Hepatocyte (in vitro differentiated cells): ENCODE measurements around the gene TTC1. TPM values are rescaled to one million over a fixed set of nuclear protein-coding genes. Genes with fewer than 3 reads are reported as not detected.

Experiments
- DNase-seq: peaks from one replicate; pipeline ENCODE4 v3.0.0-alpha.2; 2016; ENCODE audit warnings: low spot score
- H2AFZ ChIP-seq: fragments of 200-600 bp; sonication (generic); 2 replicates; pipeline ENCODE4 v1.6.0; 2016; ENCODE audit warnings: antibody characterized with exemption, mild to moderate bottlenecking
- H3K27ac ChIP-seq: fragments of 200-600 bp; sonication (generic); 2 replicates; pipeline ENCODE4 v1.5.1; 2016; ENCODE audit warnings: mild to moderate bottlenecking
- H3K27me3 ChIP-seq: fragments of 200-600 bp; sonication (generic); 2 replicates; pipeline ENCODE4 v1.6.1; 2016
- H3K36me3 ChIP-seq: fragments of 200-600 bp; sonication (generic); replicated peaks from 2 replicates; pipeline ENCODE4 v1.5.1; 2016; ENCODE audit warnings: low read depth; ENCODE audit not compliant: insufficient read depth
- H3K4me1 ChIP-seq: fragments of 200-600 bp; sonication (generic); 2 replicates; pipeline ENCODE4 v1.5.1; 2016; ENCODE audit warnings: mild to moderate bottlenecking, moderate library complexity; ENCODE audit not compliant: insufficient read depth
- H3K4me2 ChIP-seq: fragments of 200-600 bp; sonication (generic); 2 replicates; pipeline ENCODE4 v1.6.0; 2016
- H3K4me3 ChIP-seq: fragments of 200-600 bp; sonication (generic); 2 replicates; pipeline ENCODE4 v1.5.1; 2016; ENCODE audit warnings: mild to moderate bottlenecking
- H3K79me2 ChIP-seq: fragments of 200-600 bp; sonication (generic); 2 replicates; pipeline ENCODE4 v1.6.0; 2017; ENCODE audit warnings: mild to moderate bottlenecking
- H3K9me2 ChIP-seq: fragments of 200-600 bp; sonication (generic); replicated peaks from 2 replicates; pipeline ENCODE4 v1.6.0; 2017; ENCODE audit warnings: mild to moderate bottlenecking; ENCODE audit not compliant: insufficient read depth
- H3K9me3 ChIP-seq: fragments of 200-600 bp; sonication (generic); 2 replicates; pipeline ENCODE4 v1.5.1; 2016; ENCODE audit warnings: low read depth, mild to moderate bottlenecking
- H4K20me1 ChIP-seq: fragments of 200-600 bp; sonication (generic); 2 replicates; pipeline ENCODE4 v1.6.0; 2016; ENCODE audit warnings: mild to moderate bottlenecking; ENCODE audit not compliant: insufficient read depth, poor library complexity, severe bottlenecking
- CTCF ChIP-seq: fragments of 200-600 bp; sonication (generic); IDR thresholded peaks from 2 replicates; pipeline ENCODE4 v1.5.1; 2016; ENCODE audit warnings: antibody characterized with exemption, mild to moderate bottlenecking; ENCODE audit not compliant: poor library complexity
- EZH2 ChIP-seq: fragments of 200-600 bp; sonication (generic); IDR thresholded peaks from 2 replicates; pipeline ENCODE4 v1.6.1; 2016; ENCODE audit warnings: antibody characterized with exemption, mild to moderate bottlenecking, borderline replicate concordance
- EZH2phosphoT487 ChIP-seq: fragments of 200-600 bp; sonication (generic); IDR thresholded peaks from one replicate; pipeline ENCODE4 v1.6.1; 2018; ENCODE audit warnings: antibody characterized with exemption, mild to moderate bottlenecking, low read depth, moderate library complexity; ENCODE audit not compliant: unreplicated experiment, severe bottlenecking
- WGBS: methylation state at CpG from one replicate; pipeline ENCODE4 v1.1.6; 2016; ENCODE audit warnings: low lambda C conversion rate; ENCODE audit errors: missing lambda C conversion rate; 5-methylcytosine and 5-hydroxymethylcytosine counted together
- polyA plus RNA-seq: library from polyadenylated mRNA; unstranded; fragments of >200 nt; fragmentation: Nextera tagmentation; extraction: Ambion mirVana; gene quantifications from 2 replicates; pipeline ENCODE4 v1.2.1, GENCODE V29; 2016
- total RNA-seq: library from RNA; depleted of rRNA; stranded (reverse); fragments of >200 nt; gene quantifications from 2 replicates; pipeline ENCODE4 v1.2.3, GENCODE V29; 2014

TTC1 gene
- total RNA-seq (41.8 and 46.9 TPM in 2 replicates), polyA plus RNA-seq (50.2 and 57.3 TPM in 2 replicates)

- H3K9me3 ChIP-seq = no peaks in the 10 kb centered on the region
- peak within 1 kb of the TSS; percentile 97 for H3K4me2 ChIP-seq
- H3K27ac ChIP-seq = peak within 1 kb of the TSS; percentile 91
- TF ChIP-seq EZH2phosphoT487 = no peak
- TF ChIP-seq EZH2 = no peak
- TF ChIP-seq CTCF = no peak
- no peaks in the 10 kb centered on the region for H3K9me2 ChIP-seq
- peak within 1 kb of the TSS; percentile 62 for H3K4me3 ChIP-seq
- H3K27me3 ChIP-seq = no peaks in the 10 kb centered on the region
- peak; percentile 98 for DNase-seq
- peak within 1 kb of the TSS; percentile 79 for H2AFZ ChIP-seq
- H3K4me1 ChIP-seq = peaks cover 19% of the 10 kb centered on the region
- H4K20me1 ChIP-seq = no peaks in the 10 kb centered on the region
- under 1% methylated on average over 31 of the region's 31 CpGs for WGBS
- H3K36me3 ChIP-seq = no peaks in the 10 kb centered on the region
- peaks cover 49% of the 10 kb centered on the region for H3K79me2 ChIP-seq
Observed at GRCh38 chr5:160008877-160009590, at the start of gene TTC1. Gene TTC1 (plus strand): TSS chr5:160009139. CDS start chr5:160010529, 1,390 bp downstream.

GRCh38 chr5:159961176-159962160, 47.5 kb upstream of the TTC1 start:
- Histone ChIP-seq H3K9me2 (no peaks in the 10 kb centered on the region), H4K20me1 (no peaks in the 10 kb centered on the region), H3K4me2 (no peak overlapping the region), H3K27me3 (no peaks in the 10 kb centered on the region), H3K27ac (no peak overlapping the region), H3K4me3 (no peak overlapping the region), H2AFZ (no peak overlapping the region), H3K79me2 (no peaks in the 10 kb centered on the region), H3K9me3 (no peaks in the 10 kb centered on the region), H3K4me1 (no peaks in the 10 kb centered on the region), H3K36me3 (no peaks in the 10 kb centered on the region)
- TF ChIP-seq EZH2 (no peak), EZH2phosphoT487 (no peak), CTCF (no peak)
- WGBS = 90% methylated on average over 8 of the region's 8 CpGs
- no peak for DNase-seq

GRCh38 chr5:159962214-159962613, 46.7 kb upstream of the TTC1 start:
- no peaks in the 10 kb centered on the region for H3K9me2 ChIP-seq
- no peaks in the 10 kb centered on the region for H3K36me3 ChIP-seq
- H3K4me2 ChIP-seq = no peak overlapping the region
- H4K20me1 ChIP-seq = no peaks in the 10 kb centered on the region
- no peak for DNase-seq
- peaks cover 2% of the 10 kb centered on the region for H3K27me3 ChIP-seq
- TF ChIP-seq CTCF (no peak), EZH2phosphoT487 (no peak), EZH2 (no peak)
- 94% methylated on average over 4 of the region's 4 CpGs for WGBS
- H3K9me3 ChIP-seq = no peaks in the 10 kb centered on the region
- no peak overlapping the region for H2AFZ ChIP-seq
- H3K27ac ChIP-seq = no peak overlapping the region
- H3K4me3 ChIP-seq = no peak overlapping the region
- H3K79me2 ChIP-seq = no peaks in the 10 kb centered on the region
- H3K4me1 ChIP-seq = no peaks in the 10 kb centered on the region
